ENCODE results near the gene RNF31. TPM values are rescaled to one million over a fixed set of nuclear protein-coding genes. Genes with fewer than 3 reads are reported as not detected.
"Not testable (repeated sequence)": the region's sequence is repeated elsewhere in the genome, so short reads cannot be mapped to it uniquely, and the experiment has no call there.

The RNF31 gene
- total RNA-seq = 10 to 100 TPM; 49.1 to 50.3 TPM
- long read RNA-seq, partial matches to known transcripts = 27 of 42 reads
- long read RNA-seq, other reads (novel, unspliced or antisense) = 10 of 42 reads

GRCh38 chr14:24146978-24147760 is at the start of gene RNF31:
TSS of gene RNF31 (plus strand) at chr14:24147498. CDS start at chr14:24147699, 201 bp downstream.
- ATAC-seq (peak; percentile 86), DNase-seq (peak; percentile 98 to 99)
- intact Hi-C loops (cut with DNase I, micrococcal nuclease) = no loop called here

GRCh38 chr14:24098229-24098926 is 48.9 kb upstream of the RNF31 start:
- intact Hi-C loops (cut with DNase I, micrococcal nuclease) = no loop called here
- ATAC-seq (no peak), DNase-seq (no peak)

GRCh38 chr14:24098927-24099813 is 48.1 kb upstream of the RNF31 start:
- no peak for ATAC-seq
- DNase-seq = peak in 1 of 2 donors; percentile 48
- intact Hi-C loops (cut with DNase I, micrococcal nuclease) = no loop called here

GRCh38 chr14:24100197-24100981 is 46.9 kb upstream of the RNF31 start:
- no peak for ATAC-seq
- DNase-seq = no peak
- intact Hi-C loops (cut with DNase I, micrococcal nuclease) = no loop called here

- no peak for ATAC-seq
- no peak for DNase-seq
- intact Hi-C loops (cut with DNase I, micrococcal nuclease) = no loop called here
Measured at GRCh38 chr14:24100982-24101494, 46.3 kb upstream of the RNF31 start.

- ATAC-seq = no peak
- intact Hi-C loops (cut with DNase I, micrococcal nuclease) = no loop called here
Measured at GRCh38 chr14:24102357-24103048, 44.8 kb upstream of the RNF31 start.

GRCh38 chr14:24103451-24103850 is 43.8 kb upstream of the RNF31 start:
- intact Hi-C loops (cut with DNase I, micrococcal nuclease) = no loop called here
- DNase-seq = no peak

More at GRCh38 chr14:24102357-24103048, 44.8 kb upstream of the RNF31 start:
- no peak for DNase-seq

GRCh38 chr14:24105609-24106239 is 41.6 kb upstream of the RNF31 start:
- ATAC-seq; intact Hi-C loops (cut with DNase I, micrococcal nuclease); DNase-seq: not testable (repeated sequence)

More at GRCh38 chr14:24103451-24103850, 43.8 kb upstream of the RNF31 start:
- ATAC-seq = no peak

- ATAC-seq (no peak), DNase-seq (no peak)
- intact Hi-C loops (cut with DNase I, micrococcal nuclease) = no loop called here
Measured at GRCh38 chr14:24106672-24107271, 40.5 kb upstream of the RNF31 start.

GRCh38 chr14:24108336-24108874 is 38.9 kb upstream of the RNF31 start:
- DNase-seq = no peak

GRCh38 chr14:24110060-24110459 is 37.2 kb upstream of the RNF31 start:
- intact Hi-C loops (cut with DNase I, micrococcal nuclease) = no loop called here
- ATAC-seq = no peak
- DNase-seq = no peak

More at GRCh38 chr14:24108336-24108874, 38.9 kb upstream of the RNF31 start:
- intact Hi-C loops (cut with DNase I, micrococcal nuclease) = no loop called here
- ATAC-seq = no peak

- DNase-seq (no peak), ATAC-seq (no peak)
- intact Hi-C loops (cut with DNase I, micrococcal nuclease) = no loop called here
Measured at GRCh38 chr14:24110523-24110922, 36.8 kb upstream of the RNF31 start.

GRCh38 chr14:24113379-24113800 is 33.9 kb upstream of the RNF31 start:
- intact Hi-C loops (cut with DNase I, micrococcal nuclease) = no loop called here
- DNase-seq = no peak
- ATAC-seq = no peak

GRCh38 chr14:24113801-24114531 is 33.3 kb upstream of the RNF31 start:
- ATAC-seq = peak; percentile 67
- DNase-seq = peak; percentile 90 to 94
- intact Hi-C loops (cut with DNase I, micrococcal nuclease) = no loop called here

- ATAC-seq (peak; percentile 80), DNase-seq (peak; percentile 98 to 100)
- intact Hi-C loops (cut with DNase I, micrococcal nuclease) = no loop called here
Measured at GRCh38 chr14:24114532-24115421, 32.5 kb upstream of the RNF31 start, which contains the start of the genes DCAF11 and NRL. TSS of gene DCAF11 (plus strand) at chr14:24114777. CDS start at chr14:24115595, 818 bp downstream. TSS of gene NRL (minus strand) at chr14:24114949. CDS start at chr14:24082848, 32,101 bp downstream.

Data from left colon (tissue), 2 donors.